AG10803 (cell line): Measurements from ENCODE around the gene OPTC.

Experiments
- DNase-seq: peaks from one replicate; pipeline ENCODE4 v3.0.0; 2010; ENCODE audit warnings: low read depth
- H3K4me3 ChIP-seq: 2 replicates; pipeline ENCODE4 v1.5.1; 2011; ENCODE audit warnings: mild to moderate bottlenecking, low read length, control low read depth
- CTCF ChIP-seq: conservative IDR thresholded peaks from 2 replicates; pipeline ENCODE4 v1.5.1; 2011; ENCODE audit warnings: mild to moderate bottlenecking, low read length, control low read depth, inconsistent platforms

Gene OPTC

GRCh38 chr1:203534012-203534411, 40.1 kb downstream of the OPTC start:
- DNase-seq: no peak
- H3K4me3 ChIP-seq: no peak overlapping the region
- no peak for TF ChIP-seq CTCF

- peak; percentile 92 for DNase-seq
- no peak for TF ChIP-seq CTCF
- H3K4me3 ChIP-seq: no peak overlapping the region
Measured at GRCh38 chr1:203534526-203534925, 40.6 kb downstream of the OPTC start.

- TF ChIP-seq CTCF: no peak
- H3K4me3 ChIP-seq: no peak overlapping the region
- no peak for DNase-seq
Measured at GRCh38 chr1:203536575-203536974, 42.6 kb downstream of the OPTC start.

- no peak overlapping the region for H3K4me3 ChIP-seq
- DNase-seq: peak; percentile 44
- TF ChIP-seq CTCF: no peak
Measured at GRCh38 chr1:203536980-203537455, 43.1 kb downstream of the OPTC start.

- no peak overlapping the region for H3K4me3 ChIP-seq
- peak; percentile 58 for DNase-seq
- TF ChIP-seq CTCF: no peak
Measured at GRCh38 chr1:203537806-203538464, 44.0 kb downstream of the OPTC start.

GRCh38 chr1:203538726-203539125, 44.8 kb downstream of the OPTC start:
- no peak for TF ChIP-seq CTCF
- DNase-seq: no peak

GRCh38 chr1:203539831-203540546, 46.0 kb downstream of the OPTC start:
- DNase-seq: no peak
- no peak overlapping the region for H3K4me3 ChIP-seq
- no peak for TF ChIP-seq CTCF

More at GRCh38 chr1:203538726-203539125, 44.8 kb downstream of the OPTC start:
- H3K4me3 ChIP-seq: no peak overlapping the region
